A549 (cell line): ENCODE data around the gene ABCC6. TPM values are rescaled to one million over a fixed set of nuclear protein-coding genes. Genes with fewer than 3 reads are reported as not detected.

Source experiments
- ATAC-seq, 2 experiments: fragments of 200-7000 bp in 1 of 2; fragments of >200 bp in 1 of 2; cut with Nextera tagmentation in 1 of 2; cut with Tn5 transposase in 1 of 2; 3 replicates each; pipeline versions ENCODE4 v1.8.0 to v1.9.1; 2018 to 2020; ENCODE audit warnings: mild to moderate bottlenecking in 1 of 2, moderate library complexity in 1 of 2
- CTCF ChIA-PET: fragments of 300-600 bp; sonication (Branson Sonifier 250); formaldehyde crosslinking; extraction: SDS; loops from one replicate; lab custom pipeline; 2021; ENCODE audit warnings: antibody characterized with exemption, inconsistent platforms; lab: Yijun Ruan, JAX
- POLR2A ChIA-PET: fragments of 350-600 bp; formaldehyde crosslinking; extraction: SDS; loops from one replicate; lab custom pipeline; 2021; ENCODE audit warnings: antibody characterized with exemption, inconsistent platforms; lab: Yijun Ruan, JAX
- DNase-seq, 2 experiments: peaks; one replicate each; pipeline versions ENCODE4 v3.0.0 to v3.0.0-alpha.2; 2011 to 2016; ENCODE audit warnings: low read depth in 1 of 2, low spot score in 1 of 2
- FAIRE-seq: peaks from 2 replicates; lab custom pipeline; 2011; peaks lifted over from hg19 to GRCh38; lab: Jason Lieb, UNC
- H3K27ac ChIP-seq, 2 experiments: fragments of >200 bp; sonication (Bioruptor Twin); formaldehyde crosslinking; 3 replicates each; pipeline ENCODE4 v1.5.1; 2016 to 2017
- H3K4me1 ChIP-seq: fragments of >200 bp; sonication (Bioruptor Twin); formaldehyde crosslinking; 3 replicates; pipeline ENCODE4 v1.6.1; 2016
- H3K4me2 ChIP-seq: fragments of >200 bp; sonication (Bioruptor Twin); formaldehyde crosslinking; 3 replicates; pipeline ENCODE4 v1.6.1; 2016
- H3K4me3 ChIP-seq: fragments of >200 bp; sonication (Bioruptor Twin); formaldehyde crosslinking; 3 replicates; pipeline ENCODE4 v1.5.1; 2016
- H3K9me3 ChIP-seq: fragments of >200 bp; sonication (Bioruptor Twin); formaldehyde crosslinking; 3 replicates; pipeline ENCODE4 v1.6.1; 2016
- ATOH8 ChIP-seq: fragments of 250-450 bp; sonication (Bioruptor Pico); IDR thresholded peaks from 2 replicates; pipeline ENCODE4 v1.5.0; 2020; ENCODE audit warnings: low read depth, mild to moderate bottlenecking, moderate library complexity
- CEBPB ChIP-seq, 2 experiments: fragments of >200 bp in 1 of 2; sonication (Bioruptor Twin) in 1 of 2; formaldehyde crosslinking in 1 of 2; IDR thresholded peaks; 2 replicates each; pipeline ENCODE4 v1.6.1; 2012 to 2016
- CTCF ChIP-seq: fragments of >200 bp; sonication (Bioruptor Twin); formaldehyde crosslinking; IDR thresholded peaks from 3 replicates; pipeline ENCODE4 v1.5.1; 2016
- EP300 ChIP-seq, 2 experiments: fragments of >200 bp; sonication (Bioruptor Twin); formaldehyde crosslinking; IDR thresholded peaks; 2 replicates in 1 of 2; 3 replicates in 1 of 2; pipeline ENCODE4 v1.6.1; 2016 to 2017
- FOSL2 ChIP-seq, 2 experiments: fragments of 450-650 bp in 1 of 2; fragments of >200 bp in 1 of 2; sonication (Bioruptor Twin) in 1 of 2; formaldehyde crosslinking; IDR thresholded peaks; 2 replicates each; pipeline versions ENCODE4 v1.5.0 to v1.6.1; 2016 to 2020; ENCODE audit warnings: mild to moderate bottlenecking in 1 of 2, moderate library complexity in 1 of 2
- HES2 ChIP-seq: fragments of >200 bp; sonication (Bioruptor Twin); formaldehyde crosslinking; IDR thresholded peaks from 2 replicates; pipeline ENCODE4 v1.6.1; 2016
- HMGXB4 ChIP-seq: fragments of 250-450 bp; sonication (Bioruptor Pico); IDR thresholded peaks from 2 replicates; pipeline ENCODE4 v1.5.0; 2021; ENCODE audit warnings: mild to moderate bottlenecking, moderate library complexity, borderline replicate concordance
- JUNB ChIP-seq: fragments of >200 bp; sonication (Bioruptor Twin); formaldehyde crosslinking; IDR thresholded peaks from 2 replicates; pipeline ENCODE4 v1.6.1; 2016
- KDM1A ChIP-seq: fragments of 200-600 bp; sonication (generic); IDR thresholded peaks from 2 replicates; pipeline ENCODE4 v1.6.1; 2016; ENCODE audit warnings: low read depth, mild to moderate bottlenecking
- MAZ ChIP-seq: fragments of 150-350 bp; IDR thresholded peaks from 2 replicates; pipeline ENCODE4 v1.6.1; 2014; ENCODE audit warnings: antibody characterized with exemption, low read depth, low read length, borderline replicate concordance
- NPAS2 ChIP-seq: fragments of 250-450 bp; sonication (Bioruptor Pico); IDR thresholded peaks from 2 replicates; pipeline ENCODE4 v1.8.0; 2022; ENCODE audit warnings: mild to moderate bottlenecking, moderate library complexity, borderline replicate concordance
- POLR2A ChIP-seq: IDR thresholded peaks from 2 replicates; pipeline ENCODE4 v1.6.1; 2012; ENCODE audit warnings: mild to moderate bottlenecking, low read length
- POLR2AphosphoS2 ChIP-seq: conservative IDR thresholded peaks from 2 replicates; pipeline ENCODE4 v1.6.1; 2012; ENCODE audit warnings: low read length, improper control_type of control experiment, inconsistent platforms
- RAD21 ChIP-seq, 2 experiments: fragments of >200 bp in 1 of 2; sonication (Bioruptor Twin) in 1 of 2; formaldehyde crosslinking in 1 of 2; IDR thresholded peaks in 1 of 2; conservative IDR thresholded peaks in 1 of 2; 2 replicates in 1 of 2; 3 replicates in 1 of 2; pipeline ENCODE4 v1.6.1; 2012 to 2018; ENCODE audit warnings: inconsistent platforms in 1 of 2
- RCOR1 ChIP-seq: fragments of 150-350 bp; IDR thresholded peaks from 2 replicates; pipeline ENCODE4 v1.6.1; 2014; ENCODE audit warnings: antibody characterized with exemption, low read length, low read depth
- TFCP2L1 ChIP-seq: fragments of 250-450 bp; sonication (Bioruptor Pico); IDR thresholded peaks from 2 replicates; pipeline ENCODE4 v1.5.0; 2021; ENCODE audit warnings: mild to moderate bottlenecking
- TP53 ChIP-seq: fragments of 250-450 bp; sonication (Bioruptor Pico); IDR thresholded peaks from 2 replicates; pipeline ENCODE4 v1.5.0; 2021; ENCODE audit warnings: mild to moderate bottlenecking, moderate library complexity
- ZC3H11A ChIP-seq: fragments of 450-650 bp; IDR thresholded peaks from 2 replicates; pipeline ENCODE4 v1.6.1; 2014; ENCODE audit warnings: antibody characterized with exemption, mild to moderate bottlenecking
- ZSCAN20 ChIP-seq: fragments of 250-450 bp; sonication (Bioruptor Pico); IDR thresholded peaks from 2 replicates; pipeline ENCODE4 v1.8.0; 2022; ENCODE audit warnings: mild to moderate bottlenecking, moderate library complexity
- WGBS: methylation state at CpG from one replicate; pipeline ENCODE4 v1.1.6; 2017; ENCODE audit errors: missing lambda C conversion rate; 5-methylcytosine and 5-hydroxymethylcytosine counted together
- polyA plus RNA-seq, 4 experiments: library from polyadenylated mRNA; depleted of rRNA in 3 of 4; stranded (reverse); fragments of >200 nt; fragmentation: RNase III in 1 of 4; extraction: RNeasy Plus Mini Kit Qiagen cat#74134 plus additional on column Dnase treatment in 1 of 4; gene quantifications; 2 replicates in 3 of 4; 3 replicates in 1 of 4; pipeline ENCODE4 v1.2.3, GENCODE V29; 2011 to 2017

The ABCC6 gene
- polyA plus RNA-seq, 2 of the 4 experiments (the other 2 are of a cell fraction) = 3.6 to 5.0 TPM

- Histone ChIP-seq H3K4me3 (no peak overlapping the region), H3K27ac (peak overlapping the region in 1 of 2 experiments; percentile 5; a peak in 1 of 6 replicates), H3K9me3 (no peaks in the 10 kb centered on the region), H3K4me2 (no peak overlapping the region), H3K4me1 (peaks cover 11% of the 10 kb centered on the region; the same call in 2 of the 3 replicates)
- no peak for FAIRE-seq
- TF ChIP-seq CEBPB (IDR thresholded peaks at IDR 0.05) (peak; percentile 33 to 69; a peak in 3 of 4 replicates), TFCP2L1 (CRISPR knock-in tag) (no peak), CTCF (peak; percentile 41)
- ATAC-seq = peak; percentile 55 to 59; a peak in 4 of 6 replicates
- POLR2A ChIA-PET = no interaction called here
- CTCF ChIA-PET = interaction anchor here (0.6 to 2.5 kb wide), 9 partner anchors 8 to 602 kb away, joined by 3 to 7 read pairs (median 3); no protein-coding TSS in a partner anchor
- WGBS = 85% methylated on average over 15 of the region's 15 CpGs
- peak; percentile 50 to 69 for DNase-seq
Measured at GRCh38 chr16:16143038-16143763, 80.1 kb downstream of the ABCC6 start.

GRCh38 chr16:16141784-16142396, 81.4 kb downstream of the ABCC6 start:
- ATAC-seq (no peak), FAIRE-seq (no peak), DNase-seq (no peak)
- Histone ChIP-seq H3K27ac (no peak overlapping the region), H3K4me2 (no peak overlapping the region), H3K9me3 (no peaks in the 10 kb centered on the region), H3K4me3 (no peak overlapping the region), H3K4me1 (peaks cover 11% of the 10 kb centered on the region; the same call in 2 of the 3 replicates)
- no peak for TF ChIP-seq POLR2AphosphoS2
- TF ChIP-seq ZC3H11A = no peak
- ChIA-PET CTCF (interaction anchor here (0.9 to 2.5 kb wide), 4 partner anchors 10 to 364 kb away, joined by 3 to 7 read pairs (median 4); no protein-coding TSS in a partner anchor), POLR2A (no interaction called here)
- 90% methylated on average over 6 of the region's 7 CpGs for WGBS

- no peak for FAIRE-seq
- 95% methylated on average over 11 of the region's 11 CpGs for whole genome bisulfite sequencing
- TF ChIP-seq RCOR1 (no peak), ZSCAN20 (no peak), JUNB (no peak), HMGXB4 (CRISPR knock-in tag) (no peak), HES2 (no peak), FOSL2 (IDR thresholded peaks at IDR 0.05) (no peak), FOSL2 (CRISPR knock-in tag; IDR thresholded peaks at IDR 0.05) (no peak), KDM1A (no peak), POLR2A (no peak), ATOH8 (CRISPR knock-in tag) (no peak), RAD21 (conservative IDR thresholded peaks at IDR 0.05 in 1 of 2, IDR thresholded peaks at IDR 0.05 in 1 of 2) (no peak), NPAS2 (CRISPR knock-in tag) (no peak), EP300 (IDR thresholded peaks at IDR 0.05) (no peak), TP53 (CRISPR knock-in tag) (no peak), MAZ (no peak)
- Histone ChIP-seq H3K27ac (no peak overlapping the region), H3K9me3 (no peaks in the 10 kb centered on the region), H3K4me2 (no peak overlapping the region), H3K4me1 (peaks cover 11% of the 10 kb centered on the region; the same call in 2 of the 3 replicates), H3K4me3 (no peak overlapping the region)
- no peak for DNase-seq
- no peak for ATAC-seq
- POLR2A ChIA-PET = no interaction called here
- CTCF ChIA-PET = interaction anchor here (1.3 kb wide), 1 partner anchor 363 kb away, joined by 4 read pairs; no protein-coding TSS in a partner anchor
Measured at GRCh38 chr16:16141141-16141540, 82.2 kb downstream of the ABCC6 start.
